ENCODE data around the gene TMEM132A. TPM values are rescaled to one million over a fixed set of nuclear protein-coding genes. Genes with fewer than 3 reads are reported as not detected.

The TMEM132A gene
- total and polyA plus RNA-seq, 4 donors: 0.60 to 1.6 (median 1.1) TPM

DNA sequence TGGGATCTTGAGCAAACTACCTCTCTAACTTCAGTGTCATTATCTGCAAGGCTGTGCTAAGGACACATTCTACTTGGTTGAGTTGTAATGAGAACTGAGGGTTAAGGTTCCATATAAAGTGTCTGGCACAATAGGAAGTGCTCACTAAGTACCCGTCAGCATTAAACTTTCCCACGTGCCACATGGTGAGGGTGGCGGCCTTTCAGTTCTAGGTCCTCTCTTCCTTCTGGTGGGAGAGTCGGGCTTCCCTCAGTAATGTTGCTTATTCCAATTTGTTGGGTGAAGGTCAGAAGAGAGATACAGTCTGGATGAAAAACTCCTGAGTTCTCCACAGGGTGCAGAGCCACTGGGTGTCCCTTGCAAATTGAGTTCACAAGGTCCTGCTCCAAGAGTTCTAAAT lies 42.6 kb downstream of the TMEM132A start:
- H3K36me3 ChIP-seq (ENCODE audit: control insufficient read depth in 4 of 4, insufficient read depth in 3 of 4, low read depth in 1 of 4, low read length in 3 of 4): no peaks in the 10 kb centered on the region
- no peak overlapping the region for H3K9ac ChIP-seq (ENCODE audit: low read depth in 1 of 2, low read length in 2 of 2)
- no peak for DNase-seq (ENCODE audit: low spot score)
- peaks cover 0 to 2% (median 0%) of the 10 kb centered on the region in 4 donors for H3K4me1 ChIP-seq (ENCODE audit: control insufficient read depth in 4 of 4, insufficient read depth in 4 of 4, low read length in 3 of 4)
- peaks cover 0 to 6% (median 0%) of the 10 kb centered on the region in 4 donors for H3K9me3 ChIP-seq (ENCODE audit: control insufficient read depth in 4 of 4, low read length in 3 of 4)
- peaks cover 0 to 3% (median 0%) of the 10 kb centered on the region in 4 donors for H3K27me3 ChIP-seq (ENCODE audit: control insufficient read depth in 4 of 4, insufficient read depth in 4 of 4, low read length in 3 of 4)
- 82% methylated on average over 4 of the region's 4 CpGs for WGBS
- no peak overlapping the region for H3K27ac ChIP-seq (ENCODE audit: low read depth in 1 of 2, low read length in 2 of 2)
- TF ChIP-seq RXRA (IDR thresholded peaks at IDR 0.05): no peak
- no peak for TF ChIP-seq HNF4G (IDR thresholded peaks at IDR 0.05)
- no peak for TF ChIP-seq GABPA (IDR thresholded peaks at IDR 0.05 in 1 of 2, conservative IDR thresholded peaks at IDR 0.05 in 1 of 2)
- no peak overlapping the region for H3K4me3 ChIP-seq (ENCODE audit: low read depth in 1 of 3, low read length in 3 of 3)

- Histone ChIP-seq H3K27ac (ENCODE audit: low read depth in 1 of 2, low read length in 2 of 2) (no peak overlapping the region), H3K4me3 (ENCODE audit: low read depth in 1 of 3, low read length in 3 of 3) (no peak overlapping the region), H3K36me3 (ENCODE audit: control insufficient read depth in 4 of 4, insufficient read depth in 3 of 4, low read depth in 1 of 4, low read length in 3 of 4) (no peaks in the 10 kb centered on the region), H3K9me3 (ENCODE audit: control insufficient read depth in 4 of 4, low read length in 3 of 4) (peaks cover 0 to 6% (median 0%) of the 10 kb centered on the region in 4 donors), H3K9ac (ENCODE audit: low read depth in 1 of 2, low read length in 2 of 2) (no peak overlapping the region), H3K4me1 (ENCODE audit: control insufficient read depth in 4 of 4, insufficient read depth in 4 of 4, low read length in 3 of 4) (peaks cover 0 to 2% (median 0%) of the 10 kb centered on the region in 4 donors), H3K27me3 (ENCODE audit: control insufficient read depth in 4 of 4, insufficient read depth in 4 of 4, low read length in 3 of 4) (peaks cover 0 to 3% (median 0%) of the 10 kb centered on the region in 4 donors)
- no peak for DNase-seq (ENCODE audit: low spot score)
- WGBS: 86% methylated on average over 1 of the region's 1 CpG
- TF ChIP-seq, protein P1, sequence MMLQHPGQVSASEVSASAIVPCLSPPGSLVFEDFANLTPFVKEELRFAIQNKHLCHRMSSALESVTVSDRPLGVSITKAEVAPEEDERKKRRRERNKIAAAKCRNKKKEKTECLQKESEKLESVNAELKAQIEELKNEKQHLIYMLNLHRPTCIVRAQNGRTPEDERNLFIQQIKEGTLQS (IDR thresholded peaks at IDR 0.05): no peak
- TF ChIP-seq RAD21 (IDR thresholded peaks at IDR 0.05): no peak
- no peak for TF ChIP-seq FOXA2 (IDR thresholded peaks at IDR 0.05)
- TF ChIP-seq HNF4G (IDR thresholded peaks at IDR 0.05): no peak
- TF ChIP-seq YY1 (IDR thresholded peaks at IDR 0.05): no peak
- TF ChIP-seq MAX (IDR thresholded peaks at IDR 0.05): no peak
- TF ChIP-seq, protein P2, sequence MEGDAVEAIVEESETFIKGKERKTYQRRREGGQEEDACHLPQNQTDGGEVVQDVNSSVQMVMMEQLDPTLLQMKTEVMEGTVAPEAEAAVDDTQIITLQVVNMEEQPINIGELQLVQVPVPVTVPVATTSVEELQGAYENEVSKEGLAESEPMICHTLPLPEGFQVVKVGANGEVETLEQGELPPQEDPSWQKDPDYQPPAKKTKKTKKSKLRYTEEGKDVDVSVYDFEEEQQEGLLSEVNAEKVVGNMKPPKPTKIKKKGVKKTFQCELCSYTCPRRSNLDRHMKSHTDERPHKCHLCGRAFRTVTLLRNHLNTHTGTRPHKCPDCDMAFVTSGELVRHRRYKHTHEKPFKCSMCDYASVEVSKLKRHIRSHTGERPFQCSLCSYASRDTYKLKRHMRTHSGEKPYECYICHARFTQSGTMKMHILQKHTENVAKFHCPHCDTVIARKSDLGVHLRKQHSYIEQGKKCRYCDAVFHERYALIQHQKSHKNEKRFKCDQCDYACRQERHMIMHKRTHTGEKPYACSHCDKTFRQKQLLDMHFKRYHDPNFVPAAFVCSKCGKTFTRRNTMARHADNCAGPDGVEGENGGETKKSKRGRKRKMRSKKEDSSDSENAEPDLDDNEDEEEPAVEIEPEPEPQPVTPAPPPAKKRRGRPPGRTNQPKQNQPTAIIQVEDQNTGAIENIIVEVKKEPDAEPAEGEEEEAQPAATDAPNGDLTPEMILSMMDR (IDR thresholded peaks at IDR 0.05; ENCODE audit: low read depth, low read length, missing input control): no peak
- TF ChIP-seq, protein P3, sequence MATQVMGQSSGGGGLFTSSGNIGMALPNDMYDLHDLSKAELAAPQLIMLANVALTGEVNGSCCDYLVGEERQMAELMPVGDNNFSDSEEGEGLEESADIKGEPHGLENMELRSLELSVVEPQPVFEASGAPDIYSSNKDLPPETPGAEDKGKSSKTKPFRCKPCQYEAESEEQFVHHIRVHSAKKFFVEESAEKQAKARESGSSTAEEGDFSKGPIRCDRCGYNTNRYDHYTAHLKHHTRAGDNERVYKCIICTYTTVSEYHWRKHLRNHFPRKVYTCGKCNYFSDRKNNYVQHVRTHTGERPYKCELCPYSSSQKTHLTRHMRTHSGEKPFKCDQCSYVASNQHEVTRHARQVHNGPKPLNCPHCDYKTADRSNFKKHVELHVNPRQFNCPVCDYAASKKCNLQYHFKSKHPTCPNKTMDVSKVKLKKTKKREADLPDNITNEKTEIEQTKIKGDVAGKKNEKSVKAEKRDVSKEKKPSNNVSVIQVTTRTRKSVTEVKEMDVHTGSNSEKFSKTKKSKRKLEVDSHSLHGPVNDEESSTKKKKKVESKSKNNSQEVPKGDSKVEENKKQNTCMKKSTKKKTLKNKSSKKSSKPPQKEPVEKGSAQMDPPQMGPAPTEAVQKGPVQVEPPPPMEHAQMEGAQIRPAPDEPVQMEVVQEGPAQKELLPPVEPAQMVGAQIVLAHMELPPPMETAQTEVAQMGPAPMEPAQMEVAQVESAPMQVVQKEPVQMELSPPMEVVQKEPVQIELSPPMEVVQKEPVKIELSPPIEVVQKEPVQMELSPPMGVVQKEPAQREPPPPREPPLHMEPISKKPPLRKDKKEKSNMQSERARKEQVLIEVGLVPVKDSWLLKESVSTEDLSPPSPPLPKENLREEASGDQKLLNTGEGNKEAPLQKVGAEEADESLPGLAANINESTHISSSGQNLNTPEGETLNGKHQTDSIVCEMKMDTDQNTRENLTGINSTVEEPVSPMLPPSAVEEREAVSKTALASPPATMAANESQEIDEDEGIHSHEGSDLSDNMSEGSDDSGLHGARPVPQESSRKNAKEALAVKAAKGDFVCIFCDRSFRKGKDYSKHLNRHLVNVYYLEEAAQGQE (IDR thresholded peaks at IDR 0.05): no peak
- no peak for TF ChIP-seq GABPA (IDR thresholded peaks at IDR 0.05 in 1 of 2, conservative IDR thresholded peaks at IDR 0.05 in 1 of 2)
- TF ChIP-seq EGR1 (IDR thresholded peaks at IDR 0.05; ENCODE audit: low read depth in 2 of 2): no peak
- TF ChIP-seq HNF4A (conservative IDR thresholded peaks at IDR 0.05): no peak
- TF ChIP-seq FOXA1 (IDR thresholded peaks at IDR 0.05): no peak
- no peak for TF ChIP-seq JUND (IDR thresholded peaks at IDR 0.05)
- TF ChIP-seq RXRA (IDR thresholded peaks at IDR 0.05): no peak
- TF ChIP-seq TAF1 (conservative IDR thresholded peaks at IDR 0.05): no peak
- TF ChIP-seq, protein P4, sequence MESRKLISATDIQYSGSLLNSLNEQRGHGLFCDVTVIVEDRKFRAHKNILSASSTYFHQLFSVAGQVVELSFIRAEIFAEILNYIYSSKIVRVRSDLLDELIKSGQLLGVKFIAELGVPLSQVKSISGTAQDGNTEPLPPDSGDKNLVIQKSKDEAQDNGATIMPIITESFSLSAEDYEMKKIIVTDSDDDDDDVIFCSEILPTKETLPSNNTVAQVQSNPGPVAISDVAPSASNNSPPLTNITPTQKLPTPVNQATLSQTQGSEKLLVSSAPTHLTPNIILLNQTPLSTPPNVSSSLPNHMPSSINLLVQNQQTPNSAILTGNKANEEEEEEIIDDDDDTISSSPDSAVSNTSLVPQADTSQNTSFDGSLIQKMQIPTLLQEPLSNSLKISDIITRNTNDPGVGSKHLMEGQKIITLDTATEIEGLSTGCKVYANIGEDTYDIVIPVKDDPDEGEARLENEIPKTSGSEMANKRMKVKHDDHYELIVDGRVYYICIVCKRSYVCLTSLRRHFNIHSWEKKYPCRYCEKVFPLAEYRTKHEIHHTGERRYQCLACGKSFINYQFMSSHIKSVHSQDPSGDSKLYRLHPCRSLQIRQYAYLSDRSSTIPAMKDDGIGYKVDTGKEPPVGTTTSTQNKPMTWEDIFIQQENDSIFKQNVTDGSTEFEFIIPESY (IDR thresholded peaks at IDR 0.05): no peak
- TF ChIP-seq NR2F2 (IDR thresholded peaks at IDR 0.05): no peak
- TF ChIP-seq SP1 (IDR thresholded peaks at IDR 0.05): no peak
These were observed 44.0 kb downstream of the TMEM132A start for GRCh38 chr11:60968223-60968622.
